GM18951 (cell line): Measurements from ENCODE around the gene MAP4.

Experiments used
- POLR2A ChIP-seq: IDR thresholded peaks from 4 replicates; pipeline ENCODE4 v1.6.1; 2011; ENCODE audit warnings: mild to moderate bottlenecking; ENCODE audit not compliant: insufficient read length, insufficient read depth; ENCODE audit errors: extremely low read depth
- in situ Hi-C: fragments of 300-500 bp; cut with MboI; formaldehyde crosslinking; loops from one replicate; pipeline ENCODE4 v1.12.0; 2022; ENCODE audit warnings: low sequenced_read_pairs, mixed read lengths, inconsistent platforms; ENCODE audit not compliant: unreplicated experiment

Gene MAP4

DNA sequence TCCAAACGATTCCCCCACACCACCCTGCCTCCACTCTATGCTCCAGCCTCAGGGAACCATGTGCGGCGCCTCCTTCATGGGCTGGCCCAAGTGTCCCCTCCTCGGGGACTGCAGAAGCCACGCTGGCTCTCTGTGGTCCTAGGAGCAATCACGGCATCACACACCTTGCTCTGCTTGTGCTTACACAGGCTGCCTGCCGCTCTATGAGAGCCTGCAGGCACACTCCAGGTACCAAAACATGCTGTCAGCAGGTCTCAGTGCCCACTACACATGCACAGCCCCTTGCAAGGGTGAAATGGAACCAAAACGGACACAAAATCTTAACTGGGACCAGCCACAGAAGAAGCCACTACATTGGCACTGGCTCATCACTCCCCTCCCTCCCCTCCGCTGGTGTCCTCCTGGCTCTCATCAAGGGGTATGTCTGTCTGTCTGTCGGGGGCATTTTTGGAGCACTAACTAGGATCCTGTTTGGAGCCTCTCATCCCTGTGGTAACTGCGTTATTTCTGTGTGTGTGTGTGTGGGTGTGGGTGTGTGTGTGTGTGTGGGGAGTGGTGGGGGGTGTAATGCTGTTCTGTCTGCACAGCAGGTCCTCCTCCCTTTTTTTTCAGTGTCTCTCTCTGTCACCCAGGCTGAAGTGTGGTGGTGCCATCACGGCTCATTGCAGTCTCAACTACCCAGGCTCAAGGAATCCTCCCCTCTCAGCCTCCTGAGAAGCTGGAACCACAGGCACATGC is 152.7 kb downstream of the MAP4 start:
- TF ChIP-seq POLR2A: no peak
- in situ Hi-C loops: no loop called here

DNA sequence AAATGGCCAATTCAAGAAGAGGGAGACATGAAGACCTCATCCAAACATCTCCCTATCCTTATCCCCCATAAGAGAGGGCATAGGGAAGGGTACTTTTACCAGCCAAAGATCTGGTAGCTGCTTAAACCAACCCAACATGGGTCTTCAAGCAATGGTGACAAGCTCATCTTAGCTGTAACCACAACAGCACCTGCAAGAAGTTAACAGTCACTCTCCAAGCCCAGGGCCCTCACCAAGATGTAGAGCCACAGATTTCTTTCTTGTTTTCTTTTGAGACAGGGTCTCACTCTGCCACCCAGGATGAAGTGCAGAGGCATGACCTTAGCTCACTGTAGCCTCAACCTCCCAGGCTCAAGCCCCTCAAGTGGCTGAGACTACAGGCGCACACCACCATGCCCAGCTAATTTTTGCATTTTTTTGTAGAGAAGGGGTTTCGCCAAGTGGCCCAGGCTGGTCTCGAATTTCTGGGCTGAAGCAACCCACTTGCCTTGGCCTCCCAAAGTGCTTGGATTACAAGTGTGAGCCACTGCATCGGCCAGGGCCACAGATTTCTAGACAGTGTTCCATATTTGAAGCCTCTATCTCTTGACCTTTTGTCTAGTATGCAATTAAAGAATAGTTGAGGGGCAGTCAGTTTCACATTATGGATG is 156.1 kb downstream of the MAP4 start:
- in situ Hi-C loops: no loop called here
- TF ChIP-seq POLR2A: no peak

DNA sequence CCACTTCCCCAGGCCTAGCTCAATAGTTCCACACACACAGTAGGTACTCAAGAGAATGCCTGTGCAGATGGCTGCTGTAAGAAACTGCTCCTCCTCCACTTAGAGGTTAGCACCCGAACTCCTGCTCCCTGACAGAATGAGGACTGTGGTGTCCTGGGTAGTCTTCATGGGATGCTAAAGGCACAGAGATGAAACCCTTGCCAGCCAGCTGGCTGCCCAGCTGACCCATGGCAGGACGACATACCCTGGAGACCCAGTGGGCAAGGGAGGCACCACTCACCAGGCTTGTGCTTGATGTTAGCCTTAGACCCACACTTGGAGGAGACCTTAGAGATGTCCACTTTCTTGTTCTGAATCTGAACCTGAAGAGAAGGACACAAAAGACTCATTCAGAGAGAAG is 159.1 kb downstream of the MAP4 start:
- TF ChIP-seq POLR2A: no peak
- in situ Hi-C loops: no loop called here

DNA sequence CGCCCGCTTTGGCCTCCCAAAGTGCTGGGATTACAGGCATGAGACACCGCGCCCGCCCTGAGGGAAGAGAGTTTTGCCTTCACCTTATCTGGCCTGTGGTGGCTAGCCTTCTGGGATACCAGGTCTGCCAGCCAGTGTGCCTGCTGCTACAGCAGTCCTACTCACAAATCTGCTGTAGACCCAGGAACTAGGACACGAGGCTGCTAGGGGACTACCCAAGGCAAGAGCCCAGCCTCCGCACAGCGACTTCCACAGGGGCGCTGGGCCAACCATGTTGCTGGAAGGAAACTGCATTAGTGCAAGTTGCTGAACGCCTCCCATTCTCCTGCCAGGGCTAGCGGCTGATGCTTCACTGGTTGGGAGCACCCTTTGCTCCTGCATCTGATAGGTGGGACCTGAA is 159.5 kb downstream of the MAP4 start:
- in situ Hi-C loops: no loop called here
- no peak for TF ChIP-seq POLR2A

DNA sequence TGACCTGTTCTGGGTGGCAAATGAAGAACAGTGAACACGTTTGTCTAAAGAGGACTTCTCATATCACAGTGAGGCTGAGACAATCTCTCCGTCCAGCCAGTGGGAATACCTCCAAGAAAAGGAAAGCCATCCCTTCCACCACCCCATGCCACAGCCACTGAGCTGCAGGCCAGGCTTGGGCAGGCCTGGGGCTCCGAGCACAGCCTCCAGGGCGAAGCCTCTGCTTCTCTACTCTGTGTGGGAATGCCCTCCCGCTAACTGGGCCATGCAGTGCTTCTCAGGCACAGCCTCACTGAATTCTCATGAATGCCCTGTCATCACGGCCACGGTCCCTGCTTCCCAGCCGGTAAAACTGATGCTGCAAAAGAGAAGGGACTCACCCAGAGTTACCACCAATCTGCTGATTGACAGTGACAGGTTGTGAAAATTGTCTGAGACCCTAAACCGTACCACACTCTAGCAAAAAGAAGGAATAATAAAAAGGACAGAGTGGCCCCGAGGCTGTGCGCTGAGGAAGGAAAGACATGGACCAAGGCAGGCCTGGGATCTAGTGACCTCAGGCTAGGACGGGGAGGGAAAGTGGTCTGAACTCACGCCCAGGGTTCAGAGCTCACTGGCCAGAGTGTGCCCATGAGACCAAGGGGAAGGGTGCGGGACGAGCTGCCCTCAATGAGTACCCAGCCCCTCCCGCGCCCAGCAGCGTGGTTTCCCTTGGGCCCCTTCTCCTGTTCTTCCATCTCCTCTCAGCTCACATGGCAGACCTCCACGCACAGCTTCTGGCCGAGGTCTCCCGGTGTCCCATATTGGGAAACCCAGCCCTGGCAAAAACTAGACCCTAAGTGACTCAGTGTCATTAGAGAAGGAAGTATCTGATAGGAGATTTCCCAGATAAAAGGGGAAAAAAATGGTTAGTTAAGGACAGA is 160.5 kb downstream of the MAP4 start:
- in situ Hi-C loops: no loop called here
- no peak for TF ChIP-seq POLR2A

- no peak for TF ChIP-seq POLR2A
- in situ Hi-C loops: no loop called here
These were observed 161.3 kb downstream of the MAP4 start for GRCh38 chr3:47854720-47855455.

GRCh38 chr3:47854267-47854666 is 161.9 kb downstream of the MAP4 start:
- in situ Hi-C loops: no loop called here
- TF ChIP-seq POLR2A: no peak

GRCh38 chr3:47852604-47853602 is 163.3 kb downstream of the MAP4 start:
- no peak for TF ChIP-seq POLR2A
- in situ Hi-C loops: no loop called here

GRCh38 chr3:47851888-47852603 is 164.2 kb downstream of the MAP4 start:
- in situ Hi-C loops: no loop called here

GRCh38 chr3:47850564-47851410 is 165.4 kb downstream of the MAP4 start:
- TF ChIP-seq POLR2A: no peak
- in situ Hi-C loops: no loop called here

More at GRCh38 chr3:47851888-47852603, 164.2 kb downstream of the MAP4 start:
- TF ChIP-seq POLR2A: no peak
